Vagina (tissue), 2 donors: ENCODE data around the gene CDKN2A.

Source experiments
- POLR2A ChIP-seq, 2 donors: fragments of 450-650 bp; IDR thresholded peaks; one replicate each; pipeline ENCODE4 v1.6.1; 2017; ENCODE audit warnings: antibody characterized with exemption in 2 of 2, mild to moderate bottlenecking in 2 of 2, moderate library complexity in 2 of 2
- POLR2AphosphoS5 ChIP-seq, 2 donors: sonication (generic); formaldehyde crosslinking; IDR thresholded peaks; one replicate each; pipeline ENCODE4 v1.9.0; 2017; ENCODE audit warnings: antibody characterized with exemption in 2 of 2, mild to moderate bottlenecking in 2 of 2, low read depth in 1 of 2; ENCODE audit not compliant: insufficient read depth in 1 of 2
- TF ChIP-seq, protein P1 (sequence below), 3 experiments: fragments of 450-650 bp in 2 of 3; fragments of 200-600 bp in 1 of 3; sonication (generic) in 1 of 3; IDR thresholded peaks; one replicate each; pipeline ENCODE4 v1.5.1; 2017 to 2019; ENCODE audit warnings: antibody characterized with exemption in 3 of 3, mild to moderate bottlenecking in 2 of 3, moderate library complexity in 2 of 3

GRCh38 chr9:21988056-21988990 is 5.9 kb downstream of the CDKN2A start:
- TF ChIP-seq, protein P1, sequence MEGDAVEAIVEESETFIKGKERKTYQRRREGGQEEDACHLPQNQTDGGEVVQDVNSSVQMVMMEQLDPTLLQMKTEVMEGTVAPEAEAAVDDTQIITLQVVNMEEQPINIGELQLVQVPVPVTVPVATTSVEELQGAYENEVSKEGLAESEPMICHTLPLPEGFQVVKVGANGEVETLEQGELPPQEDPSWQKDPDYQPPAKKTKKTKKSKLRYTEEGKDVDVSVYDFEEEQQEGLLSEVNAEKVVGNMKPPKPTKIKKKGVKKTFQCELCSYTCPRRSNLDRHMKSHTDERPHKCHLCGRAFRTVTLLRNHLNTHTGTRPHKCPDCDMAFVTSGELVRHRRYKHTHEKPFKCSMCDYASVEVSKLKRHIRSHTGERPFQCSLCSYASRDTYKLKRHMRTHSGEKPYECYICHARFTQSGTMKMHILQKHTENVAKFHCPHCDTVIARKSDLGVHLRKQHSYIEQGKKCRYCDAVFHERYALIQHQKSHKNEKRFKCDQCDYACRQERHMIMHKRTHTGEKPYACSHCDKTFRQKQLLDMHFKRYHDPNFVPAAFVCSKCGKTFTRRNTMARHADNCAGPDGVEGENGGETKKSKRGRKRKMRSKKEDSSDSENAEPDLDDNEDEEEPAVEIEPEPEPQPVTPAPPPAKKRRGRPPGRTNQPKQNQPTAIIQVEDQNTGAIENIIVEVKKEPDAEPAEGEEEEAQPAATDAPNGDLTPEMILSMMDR (IDR thresholded peaks at IDR 0.05): no peak
- TF ChIP-seq POLR2A (IDR thresholded peaks at IDR 0.05) (no peak), POLR2AphosphoS5 (IDR thresholded peaks at IDR 0.05; ENCODE audit: insufficient read depth in 1 of 2, low read depth in 1 of 2) (no peak)
